Measurements from ENCODE around the gene ZNF618.

The ZNF618 gene

DNA sequence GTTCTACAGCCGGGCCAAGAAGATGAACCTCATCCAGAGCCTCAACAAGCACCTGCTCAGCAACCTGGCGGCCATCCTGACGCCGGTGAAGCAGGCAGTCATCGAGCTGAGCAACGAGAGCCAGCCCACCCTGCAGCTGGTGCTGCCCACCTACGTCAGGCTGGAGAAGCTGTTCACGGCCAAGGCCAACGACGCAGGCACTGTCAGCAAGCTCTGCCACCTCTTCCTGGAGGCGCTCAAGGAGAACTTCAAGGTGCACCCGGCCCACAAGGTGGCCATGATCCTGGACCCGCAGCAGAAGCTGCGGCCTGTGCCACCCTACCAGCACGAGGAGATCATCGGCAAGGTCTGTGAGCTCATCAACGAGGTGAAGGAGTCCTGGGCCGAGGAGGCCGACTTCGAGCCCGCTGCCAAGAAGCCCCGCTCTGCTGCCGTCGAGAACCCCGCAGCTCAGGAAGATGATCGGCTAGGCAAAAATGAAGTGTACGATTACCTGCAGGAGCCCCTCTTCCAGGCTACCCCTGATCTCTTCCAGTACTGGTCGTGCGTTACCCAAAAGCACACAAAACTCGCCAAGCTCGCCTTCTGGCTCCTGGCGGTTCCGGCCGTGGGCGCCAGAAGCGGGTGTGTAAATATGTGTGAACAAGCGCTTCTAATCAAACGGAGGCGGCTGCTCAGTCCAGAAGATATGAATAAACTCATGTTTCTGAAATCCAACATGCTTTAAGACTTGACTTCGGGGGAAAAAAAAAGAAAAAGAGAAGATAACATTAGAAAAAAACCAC, 173.5 kb downstream of the ZNF618 start:
- DNase-seq: no peak
- Histone ChIP-seq H3K4me3 (ENCODE audit: control insufficient read depth in 1 of 7, extremely low read depth in 1 of 7, insufficient read depth in 4 of 7, low read depth in 2 of 7, low read length in 6 of 7) (no peak overlapping the region), H3K36me3 (ENCODE audit: control insufficient read depth in 4 of 4, insufficient read depth in 4 of 4, low read length in 3 of 4) (peaks cover 4 to 62% (median 34%) of the 10 kb centered on the region in 4 experiments), H3K4me1 (ENCODE audit: control extremely low read depth in 1 of 4, control insufficient read depth in 4 of 4, insufficient read depth in 4 of 4, low read length in 3 of 4) (no peaks in the 10 kb centered on the region), H3K27ac (ENCODE audit: insufficient read depth in 1 of 2, low read depth in 1 of 2, low read length in 2 of 2, poor library complexity in 1 of 2, severe bottlenecking in 2 of 2) (no peak overlapping the region), H3K9me3 (ENCODE audit: control extremely low read depth in 1 of 5, control insufficient read depth in 4 of 5, insufficient read depth in 2 of 5, low read depth in 1 of 5, low read length in 4 of 5) (no peaks in the 10 kb centered on the region), H3K27me3 (replicated peaks in 2 of 5; ENCODE audit: control insufficient read depth in 4 of 5, insufficient read depth in 5 of 5, low read length in 4 of 5) (no peaks in the 10 kb centered on the region)
- ChIA-PET CTCF (no interaction called here), POLR2A (no interaction called here)
- WGBS (ENCODE audit: insufficient coverage): 95% methylated on average over 31 of the region's 40 CpGs

DNA sequence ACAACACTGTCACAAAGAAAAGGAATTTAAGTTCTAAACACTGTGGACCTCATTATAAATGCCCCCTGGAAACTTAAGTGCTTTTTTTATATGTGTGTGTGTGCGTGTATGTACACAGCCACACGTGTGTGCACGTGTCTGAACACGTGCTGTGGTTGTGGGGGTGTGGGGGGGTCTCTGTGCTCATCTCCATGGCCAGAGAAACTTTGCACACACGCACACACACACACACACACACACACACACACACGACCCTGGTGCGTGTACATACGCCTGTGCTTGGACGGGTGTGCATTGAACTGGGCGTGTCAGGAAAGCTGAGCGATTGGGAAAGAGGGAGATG, 174.1 kb downstream of the ZNF618 start:
- no peak for DNase-seq

DNA sequence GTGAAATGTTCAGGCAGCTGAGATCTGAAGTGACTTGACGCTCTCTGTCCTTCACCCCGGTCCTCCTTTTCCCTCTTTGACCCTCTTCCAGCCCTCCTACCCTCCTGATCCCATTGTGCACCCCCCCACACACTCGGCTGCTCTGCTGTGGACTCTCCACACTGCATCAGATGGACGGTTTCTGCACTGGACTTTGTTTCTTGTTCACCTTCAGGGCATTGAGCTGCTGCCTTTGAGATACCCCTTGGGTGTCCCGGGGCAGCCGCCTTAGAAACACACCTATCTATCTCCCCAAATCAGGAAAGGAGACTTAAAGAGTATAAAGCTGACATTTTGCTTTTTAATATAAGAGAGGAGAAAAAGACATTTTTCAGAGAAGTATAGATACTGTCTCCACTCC, 174.5 kb downstream of the ZNF618 start:
- H3K4me1 ChIP-seq (ENCODE audit: control extremely low read depth in 1 of 4, control insufficient read depth in 4 of 4, insufficient read depth in 4 of 4, low read length in 3 of 4): no peaks in the 10 kb centered on the region
- H3K4me3 ChIP-seq (ENCODE audit: control insufficient read depth in 1 of 7, extremely low read depth in 1 of 7, insufficient read depth in 4 of 7, low read depth in 2 of 7, low read length in 6 of 7): no peak overlapping the region
- DNase-seq: no peak
- POLR2A ChIA-PET: no interaction called here
- H3K36me3 ChIP-seq (ENCODE audit: control insufficient read depth in 4 of 4, insufficient read depth in 4 of 4, low read length in 3 of 4): peaks cover 4 to 62% (median 35%) of the 10 kb centered on the region in 4 experiments
- 100% methylated on average over 3 of the region's 6 CpGs for WGBS (ENCODE audit: insufficient coverage)
- no peaks in the 10 kb centered on the region for H3K27me3 ChIP-seq (replicated peaks in 2 of 5; ENCODE audit: control insufficient read depth in 4 of 5, insufficient read depth in 5 of 5, low read length in 4 of 5)
- no peaks in the 10 kb centered on the region for H3K9me3 ChIP-seq (ENCODE audit: control extremely low read depth in 1 of 5, control insufficient read depth in 4 of 5, insufficient read depth in 2 of 5, low read depth in 1 of 5, low read length in 4 of 5)
- CTCF ChIA-PET: interaction anchor here (1.5 kb wide), 1 partner anchor 12 kb away, joined by 3 read pairs; no protein-coding TSS in a partner anchor
- H3K27ac ChIP-seq (ENCODE audit: insufficient read depth in 1 of 2, low read depth in 1 of 2, low read length in 2 of 2, poor library complexity in 1 of 2, severe bottlenecking in 2 of 2): no peak overlapping the region

More for the DNA sequence above, 174.1 kb downstream of the ZNF618 start:
- no peaks in the 10 kb centered on the region for H3K27me3 ChIP-seq (replicated peaks in 2 of 5; ENCODE audit: control insufficient read depth in 4 of 5, insufficient read depth in 5 of 5, low read length in 4 of 5)
- 100% methylated on average over 4 of the region's 11 CpGs for WGBS (ENCODE audit: insufficient coverage)
- peaks cover 4 to 65% (median 35%) of the 10 kb centered on the region in 4 experiments for H3K36me3 ChIP-seq (ENCODE audit: control insufficient read depth in 4 of 4, insufficient read depth in 4 of 4, low read length in 3 of 4)
- ChIA-PET POLR2A (no interaction called here), CTCF (no interaction called here)
- no peaks in the 10 kb centered on the region for H3K9me3 ChIP-seq (ENCODE audit: control extremely low read depth in 1 of 5, control insufficient read depth in 4 of 5, insufficient read depth in 2 of 5, low read depth in 1 of 5, low read length in 4 of 5)
- H3K4me3 ChIP-seq (ENCODE audit: control insufficient read depth in 1 of 7, extremely low read depth in 1 of 7, insufficient read depth in 4 of 7, low read depth in 2 of 7, low read length in 6 of 7): no peak overlapping the region
- no peak overlapping the region for H3K27ac ChIP-seq (ENCODE audit: insufficient read depth in 1 of 2, low read depth in 1 of 2, low read length in 2 of 2, poor library complexity in 1 of 2, severe bottlenecking in 2 of 2)
- H3K4me1 ChIP-seq (ENCODE audit: control extremely low read depth in 1 of 4, control insufficient read depth in 4 of 4, insufficient read depth in 4 of 4, low read length in 3 of 4): no peaks in the 10 kb centered on the region

DNA sequence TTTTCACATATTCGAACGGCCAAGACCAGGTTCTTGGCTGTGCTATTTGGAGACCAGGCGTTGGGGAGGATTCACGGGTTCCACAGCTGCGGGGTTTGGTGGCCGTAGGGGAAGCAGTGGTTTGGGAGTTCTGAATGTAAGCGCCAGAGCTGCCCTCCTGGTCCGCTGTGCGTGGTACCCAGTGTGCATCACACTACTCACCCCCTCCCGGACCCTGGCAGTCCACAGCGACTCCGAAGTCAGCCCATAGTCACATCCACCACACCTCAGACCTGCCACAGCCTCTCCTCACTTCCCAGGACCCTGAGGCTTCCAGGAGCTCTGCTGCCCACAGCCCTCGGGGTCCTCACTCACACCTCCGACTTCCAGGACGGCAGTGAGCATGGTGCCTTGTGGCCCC, 175.2 kb downstream of the ZNF618 start:
- no peak overlapping the region for H3K27ac ChIP-seq (ENCODE audit: insufficient read depth in 1 of 2, low read depth in 1 of 2, low read length in 2 of 2, poor library complexity in 1 of 2, severe bottlenecking in 2 of 2)
- no peaks in the 10 kb centered on the region for H3K9me3 ChIP-seq (ENCODE audit: control extremely low read depth in 1 of 5, control insufficient read depth in 4 of 5, insufficient read depth in 2 of 5, low read depth in 1 of 5, low read length in 4 of 5)
- 96% methylated on average over 10 of the region's 15 CpGs for WGBS (ENCODE audit: insufficient coverage)
- POLR2A ChIA-PET: interaction anchor here (0.6 kb wide), 1 partner anchor 92 kb away, joined by 5 read pairs; no protein-coding TSS in a partner anchor
- CTCF ChIA-PET: interaction anchor here (1.5 kb wide), 1 partner anchor 13 kb away, joined by 3 read pairs; no protein-coding TSS in a partner anchor
- no peak overlapping the region for H3K4me3 ChIP-seq (ENCODE audit: control insufficient read depth in 1 of 7, extremely low read depth in 1 of 7, insufficient read depth in 4 of 7, low read depth in 2 of 7, low read length in 6 of 7)
- no peaks in the 10 kb centered on the region for H3K27me3 ChIP-seq (replicated peaks in 2 of 5; ENCODE audit: control insufficient read depth in 4 of 5, insufficient read depth in 5 of 5, low read length in 4 of 5)
- H3K36me3 ChIP-seq (ENCODE audit: control insufficient read depth in 4 of 4, insufficient read depth in 4 of 4, low read length in 3 of 4): peaks cover 4 to 62% (median 35%) of the 10 kb centered on the region in 4 experiments
- H3K4me1 ChIP-seq (ENCODE audit: control extremely low read depth in 1 of 4, control insufficient read depth in 4 of 4, insufficient read depth in 4 of 4, low read length in 3 of 4): no peaks in the 10 kb centered on the region
- no peak for DNase-seq

DNA sequence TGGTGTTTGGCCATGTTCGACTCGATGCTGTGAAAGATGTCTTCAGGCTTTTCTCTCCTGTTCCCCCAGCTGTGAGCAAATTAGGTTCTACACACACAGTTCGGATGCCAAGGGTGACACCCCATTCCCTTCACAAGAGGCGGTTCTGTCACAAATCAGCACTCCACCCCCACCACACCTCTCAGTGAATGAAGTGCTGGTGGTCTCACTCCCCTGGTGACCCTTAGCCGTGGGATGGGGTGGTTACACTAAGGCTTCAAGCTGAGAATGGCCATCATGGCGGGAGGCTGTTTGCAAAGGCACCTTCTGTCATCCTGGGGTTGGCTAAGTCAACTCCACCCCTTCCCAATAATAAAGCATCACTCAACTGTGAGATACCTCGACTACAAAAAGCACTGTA, 175.6 kb downstream of the ZNF618 start:
- ChIA-PET CTCF (interaction anchor here (1.5 kb wide), 1 partner anchor 13 kb away, joined by 3 read pairs; no protein-coding TSS in a partner anchor), POLR2A (interaction anchor here (0.6 kb wide), 1 partner anchor 93 kb away, joined by 5 read pairs; no protein-coding TSS in a partner anchor)
- Histone ChIP-seq H3K9me3 (ENCODE audit: control extremely low read depth in 1 of 5, control insufficient read depth in 4 of 5, insufficient read depth in 2 of 5, low read depth in 1 of 5, low read length in 4 of 5) (no peaks in the 10 kb centered on the region), H3K27me3 (replicated peaks in 2 of 5; ENCODE audit: control insufficient read depth in 4 of 5, insufficient read depth in 5 of 5, low read length in 4 of 5) (no peaks in the 10 kb centered on the region), H3K27ac (ENCODE audit: insufficient read depth in 1 of 2, low read depth in 1 of 2, low read length in 2 of 2, poor library complexity in 1 of 2, severe bottlenecking in 2 of 2) (no peak overlapping the region), H3K36me3 (ENCODE audit: control insufficient read depth in 4 of 4, insufficient read depth in 4 of 4, low read length in 3 of 4) (peaks cover 4 to 64% (median 35%) of the 10 kb centered on the region in 4 experiments), H3K4me1 (ENCODE audit: control extremely low read depth in 1 of 4, control insufficient read depth in 4 of 4, insufficient read depth in 4 of 4, low read length in 3 of 4) (no peaks in the 10 kb centered on the region), H3K4me3 (ENCODE audit: control insufficient read depth in 1 of 7, extremely low read depth in 1 of 7, insufficient read depth in 4 of 7, low read depth in 2 of 7, low read length in 6 of 7) (no peak overlapping the region)
- no peak for DNase-seq
- WGBS (ENCODE audit: insufficient coverage): 90% methylated on average over 4 of the region's 7 CpGs

DNA sequence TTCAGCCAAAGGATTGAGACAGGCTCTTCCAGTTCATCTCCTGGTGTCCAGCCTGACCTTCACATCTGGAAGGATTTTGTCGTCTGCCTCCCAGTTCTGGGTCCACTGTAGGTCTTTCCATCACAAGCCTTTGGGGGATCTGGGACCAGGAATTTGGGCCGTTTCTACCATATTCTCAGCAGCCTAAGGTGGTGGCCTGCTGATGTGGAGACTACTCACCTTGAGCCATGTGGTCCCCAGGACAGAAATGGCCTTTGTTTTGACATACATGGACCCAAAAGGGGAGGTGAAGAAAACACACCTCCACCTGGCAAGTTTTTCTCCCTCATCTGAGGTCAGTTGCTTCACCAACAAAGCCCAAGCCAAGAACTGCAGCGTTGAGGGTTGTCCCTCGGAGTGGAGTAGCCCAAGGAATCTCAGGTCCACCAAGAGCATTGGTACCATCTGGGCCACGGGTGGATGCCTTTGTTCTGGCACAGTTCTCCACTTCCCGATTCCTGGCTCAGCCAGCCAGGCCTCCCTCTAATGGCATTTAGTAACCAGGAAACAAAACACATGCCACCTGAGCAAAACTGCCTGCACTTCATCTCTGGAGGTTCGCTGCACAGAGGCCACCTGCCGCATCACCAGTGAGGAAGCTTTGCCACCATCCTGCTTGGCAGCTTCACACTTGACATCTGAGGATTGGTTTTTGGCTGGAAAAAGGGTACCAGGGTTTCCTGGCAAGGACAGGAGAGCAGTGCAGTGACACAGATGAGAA, 177.3 kb downstream of the ZNF618 start:
- Histone ChIP-seq H3K27me3 (replicated peaks in 2 of 5; ENCODE audit: control insufficient read depth in 4 of 5, insufficient read depth in 5 of 5, low read length in 4 of 5) (no peaks in the 10 kb centered on the region), H3K36me3 (ENCODE audit: control insufficient read depth in 4 of 4, insufficient read depth in 4 of 4, low read length in 3 of 4) (peaks cover 4 to 63% (median 30%) of the 10 kb centered on the region in 4 experiments), H3K4me3 (ENCODE audit: control insufficient read depth in 1 of 7, extremely low read depth in 1 of 7, insufficient read depth in 4 of 7, low read depth in 2 of 7, low read length in 6 of 7) (no peak overlapping the region), H3K4me1 (ENCODE audit: control extremely low read depth in 1 of 4, control insufficient read depth in 4 of 4, insufficient read depth in 4 of 4, low read length in 3 of 4) (no peaks in the 10 kb centered on the region), H3K9me3 (ENCODE audit: control extremely low read depth in 1 of 5, control insufficient read depth in 4 of 5, insufficient read depth in 2 of 5, low read depth in 1 of 5, low read length in 4 of 5) (no peaks in the 10 kb centered on the region), H3K27ac (ENCODE audit: insufficient read depth in 1 of 2, low read depth in 1 of 2, low read length in 2 of 2, poor library complexity in 1 of 2, severe bottlenecking in 2 of 2) (no peak overlapping the region)
- no peak for DNase-seq
- ChIA-PET POLR2A (no interaction called here), CTCF (no interaction called here)
- 97% methylated on average over 8 of the region's 8 CpGs for WGBS (ENCODE audit: insufficient coverage)

DNA sequence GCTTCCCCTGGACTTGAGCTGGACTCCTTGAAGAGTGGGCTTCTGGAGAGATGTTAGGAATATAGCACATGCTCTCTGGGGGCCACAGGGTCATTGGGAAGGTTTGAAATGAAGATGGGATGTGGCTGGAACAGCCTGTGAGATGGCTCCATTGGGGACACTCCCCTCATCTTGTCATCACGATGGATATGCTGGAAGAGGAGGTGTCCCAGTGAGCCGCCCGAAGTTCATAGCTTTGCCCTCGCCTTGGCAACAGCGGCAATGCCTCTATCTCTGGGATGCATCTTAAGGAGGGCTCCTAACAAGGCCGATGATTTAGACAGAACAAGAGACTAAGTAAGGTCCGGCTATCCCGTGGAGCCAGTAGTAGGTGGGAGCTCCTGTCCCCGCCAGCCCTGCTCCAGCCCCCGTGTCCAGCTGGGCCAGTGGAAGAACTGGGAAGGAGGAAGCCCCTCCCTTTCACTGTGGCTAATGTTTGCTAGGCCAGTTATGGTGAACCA, 178.1 kb downstream of the ZNF618 start:
- H3K36me3 ChIP-seq (ENCODE audit: control insufficient read depth in 4 of 4, insufficient read depth in 4 of 4, low read length in 3 of 4): peaks cover 2 to 55% (median 22%) of the 10 kb centered on the region in 4 experiments
- H3K27ac ChIP-seq (ENCODE audit: insufficient read depth in 1 of 2, low read depth in 1 of 2, low read length in 2 of 2, poor library complexity in 1 of 2, severe bottlenecking in 2 of 2): no peak overlapping the region
- no peak overlapping the region for H3K4me3 ChIP-seq (ENCODE audit: control insufficient read depth in 1 of 7, extremely low read depth in 1 of 7, insufficient read depth in 4 of 7, low read depth in 2 of 7, low read length in 6 of 7)
- WGBS (ENCODE audit: insufficient coverage): 82% methylated on average over 9 of the region's 10 CpGs
- no peak for DNase-seq
- H3K9me3 ChIP-seq (ENCODE audit: control extremely low read depth in 1 of 5, control insufficient read depth in 4 of 5, insufficient read depth in 2 of 5, low read depth in 1 of 5, low read length in 4 of 5): no peaks in the 10 kb centered on the region
- CTCF ChIA-PET: no interaction called here
- POLR2A ChIA-PET: no interaction called here
- H3K27me3 ChIP-seq (replicated peaks in 2 of 5; ENCODE audit: control insufficient read depth in 4 of 5, insufficient read depth in 5 of 5, low read length in 4 of 5): no peaks in the 10 kb centered on the region
- H3K4me1 ChIP-seq (ENCODE audit: control extremely low read depth in 1 of 4, control insufficient read depth in 4 of 4, insufficient read depth in 4 of 4, low read length in 3 of 4): no peaks in the 10 kb centered on the region
